ENCODE data around the gene MDH2. TPM values are rescaled to one million over a fixed set of nuclear protein-coding genes. Genes with fewer than 3 reads are reported as not detected.

MDH2 gene
- total and polyA plus RNA-seq, 2 of the 8 experiments (the other 6 are each of a cell fraction or from before 2014, with no cell fraction given): 203 to 254 TPM

DNA sequence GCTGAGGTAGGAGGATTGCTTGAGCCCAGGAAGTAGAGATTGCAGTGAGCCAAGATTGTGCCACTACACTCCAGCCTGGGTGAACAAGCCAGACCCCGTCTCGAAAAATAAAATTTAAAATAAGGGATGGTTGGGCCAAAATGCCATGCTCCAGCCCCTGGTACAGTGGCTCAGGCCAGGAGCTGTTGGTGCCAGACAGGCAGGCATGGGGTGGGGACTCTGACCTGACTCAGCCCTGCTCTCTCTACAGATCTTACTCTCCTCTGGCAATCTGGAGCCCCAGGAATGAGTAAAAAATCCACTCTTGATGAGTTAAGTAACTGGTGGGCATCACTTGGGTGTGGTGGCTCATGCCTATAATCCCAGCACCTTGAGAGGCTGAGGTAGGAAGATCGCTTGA is 45.1 kb upstream of the MDH2 start (continued):
- TF ChIP-seq JUND (IDR thresholded peaks at IDR 0.05; ENCODE audit: low read length) (no peak), CEBPB (IDR thresholded peaks at IDR 0.05; ENCODE audit: low read depth, low read length) (no peak), TCF12 (IDR thresholded peaks at IDR 0.05; ENCODE audit: low read depth, low read length) (no peak), GABPA (IDR thresholded peaks at IDR 0.05; ENCODE audit: borderline replicate concordance, insufficient read depth, low read length) (no peak), KDM1A (IDR thresholded peaks at IDR 0.05; ENCODE audit: borderline replicate concordance, low read length) (no peak)
